Suppressor macrophage (primary cell): Measurements from ENCODE around the gene COX8A.
A peak's percentile ranks its signal among the peaks of the same experiment; 100 is the strongest.
"Not testable (repeated sequence)": the region's sequence is repeated elsewhere in the genome, so short reads cannot be mapped to it uniquely, and the experiment has no call there.

ENCODE experiments used
- DNase-seq, 4 experiments: peaks; one replicate each; pipeline ENCODE4 v3.0.0-alpha.2; 2020 to 2022
- total RNA-seq, 17 experiments: gene quantifications; one replicate each; lab custom pipeline; 2026; ENCODE audit warnings: mixed read lengths in 6 of 17, inconsistent platforms in 3 of 17; lab: John Stamatoyannopoulos, UW

Gene COX8A, protein sequence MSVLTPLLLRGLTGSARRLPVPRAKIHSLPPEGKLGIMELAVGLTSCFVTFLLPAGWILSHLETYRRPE
- 53.6 to 112 (median 78.6) reads per million in 17 experiments for total RNA-seq

DNA sequence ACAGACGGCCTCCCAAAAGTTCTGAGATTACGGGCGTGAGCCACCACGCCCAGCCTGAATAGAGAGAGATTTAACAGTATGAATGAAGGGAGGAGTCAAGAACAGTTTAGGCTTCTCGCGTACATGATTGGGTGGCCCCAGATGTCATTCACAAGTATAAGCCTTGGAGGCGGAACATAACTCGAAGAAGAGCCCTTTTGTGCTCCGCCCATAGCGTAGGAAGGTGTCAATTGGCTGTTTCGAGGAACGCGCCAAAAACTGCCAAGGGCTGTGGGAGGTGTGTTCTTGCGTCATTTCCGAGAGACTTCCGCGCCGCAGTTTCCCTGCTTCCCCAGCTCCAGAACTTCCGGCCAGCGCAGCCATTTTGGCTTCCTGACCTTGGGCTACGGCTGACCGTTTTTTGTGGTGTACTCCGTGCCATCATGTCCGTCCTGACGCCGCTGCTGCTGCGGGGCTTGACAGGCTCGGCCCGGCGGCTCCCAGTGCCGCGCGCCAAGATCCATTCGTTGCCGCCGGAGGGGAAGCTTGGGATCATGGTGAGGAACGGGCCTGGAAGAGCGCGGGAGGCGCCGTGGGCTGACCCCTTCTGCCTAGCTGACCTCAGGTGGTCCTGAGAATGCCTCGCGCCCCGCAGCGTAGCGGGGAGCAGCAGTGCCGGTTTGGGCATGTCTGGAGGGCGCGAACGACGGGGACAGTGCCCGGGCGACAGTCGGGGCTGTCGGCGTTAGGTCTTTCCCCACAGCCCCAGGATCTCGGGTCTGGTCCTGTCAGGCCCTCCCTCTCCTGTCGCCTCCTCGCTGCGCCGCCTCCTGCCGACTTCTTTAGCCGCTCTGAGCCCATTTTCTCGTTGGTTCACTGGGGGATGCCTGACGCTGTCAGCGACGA, at the start of gene COX8A:
Gene COX8A, plus strand, starts transcription at position 362 of the 885 bp plus-strand sequence. Its CDS starts 61 bp downstream, at position 423.
- peak; percentile 98 to 100 (median 100) for DNase-seq

DNA sequence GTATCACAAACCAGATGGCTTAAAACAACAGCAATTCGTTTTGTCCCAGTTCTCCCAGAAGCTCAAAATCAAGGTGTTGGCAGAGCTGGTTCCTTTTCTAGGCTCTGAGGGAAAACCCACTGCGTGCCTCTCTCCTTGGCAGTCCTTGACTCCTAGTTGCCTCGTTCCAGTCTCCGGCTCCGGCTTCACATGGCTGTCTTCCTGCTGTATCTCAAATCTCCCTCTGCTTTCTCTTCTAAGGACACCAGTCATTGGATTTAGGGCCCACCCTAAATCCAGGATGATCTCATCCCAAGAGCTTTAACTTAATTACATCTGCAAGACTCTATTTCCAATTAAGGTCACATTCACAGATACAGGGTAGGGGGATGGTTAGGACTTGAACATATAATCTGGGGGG, 44.8 kb upstream of the COX8A start:
- no peak for DNase-seq

DNA sequence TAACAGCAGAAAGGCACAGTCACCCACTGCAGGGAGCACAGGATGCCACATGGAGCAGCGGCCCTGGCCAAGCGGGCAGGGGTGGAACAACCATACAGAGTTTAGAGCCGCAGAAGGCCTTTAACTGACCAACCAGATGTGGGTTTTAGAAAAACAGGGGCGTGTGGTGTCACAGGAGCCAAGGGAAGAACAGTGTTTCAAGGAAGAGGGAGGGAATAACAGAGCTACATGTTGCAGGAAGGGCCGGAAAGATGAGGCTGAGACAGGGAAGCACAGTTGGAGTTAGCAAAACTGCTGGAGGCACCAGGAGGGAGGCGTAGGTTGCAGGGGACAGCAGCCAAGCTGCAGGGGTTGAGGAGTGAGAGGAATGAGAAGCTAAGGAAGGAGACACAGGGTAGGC, 43.4 kb upstream of the COX8A start:
- no peak for DNase-seq

DNA sequence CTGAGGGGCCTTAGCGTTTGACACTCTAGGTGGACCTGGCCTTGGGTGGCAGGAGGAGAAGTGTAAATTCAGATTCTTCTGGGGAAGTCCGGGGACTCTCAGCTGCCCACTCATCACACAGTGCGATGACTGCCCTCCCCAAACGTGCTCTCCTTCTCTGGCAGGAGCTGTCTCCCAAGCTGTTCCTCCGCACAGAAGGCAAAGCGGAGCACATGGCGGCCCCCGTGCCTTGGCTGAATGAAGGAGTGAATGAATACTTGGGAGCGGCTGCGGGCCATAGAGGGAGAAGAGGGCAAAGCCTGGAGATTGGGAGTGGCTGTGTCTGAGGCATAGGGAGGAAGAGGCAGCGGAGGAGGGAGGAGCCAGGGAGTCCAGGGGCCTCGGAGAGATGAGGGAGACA, 42.5 kb upstream of the COX8A start:
- no peak for DNase-seq

DNA sequence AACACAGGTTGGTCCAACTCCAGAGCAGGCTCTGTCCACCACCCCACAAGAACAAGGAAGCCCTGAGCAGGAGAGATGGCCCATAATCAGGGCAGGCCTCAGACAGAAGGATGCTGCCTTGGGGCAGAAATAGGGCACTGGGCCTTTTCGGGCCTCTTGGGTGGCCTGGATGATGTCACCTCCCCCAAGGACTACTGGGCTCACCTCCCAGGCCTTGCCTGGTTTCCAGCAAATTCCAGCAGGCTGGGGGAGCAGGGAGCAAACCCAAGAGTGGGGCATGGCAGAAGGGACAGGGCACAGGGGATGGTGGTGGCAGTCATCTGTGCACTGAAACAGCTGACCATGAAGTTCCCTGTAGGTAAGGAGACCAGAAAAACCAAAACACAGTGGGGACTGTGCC, 41.0 kb upstream of the COX8A start:
- no peak for DNase-seq

DNA sequence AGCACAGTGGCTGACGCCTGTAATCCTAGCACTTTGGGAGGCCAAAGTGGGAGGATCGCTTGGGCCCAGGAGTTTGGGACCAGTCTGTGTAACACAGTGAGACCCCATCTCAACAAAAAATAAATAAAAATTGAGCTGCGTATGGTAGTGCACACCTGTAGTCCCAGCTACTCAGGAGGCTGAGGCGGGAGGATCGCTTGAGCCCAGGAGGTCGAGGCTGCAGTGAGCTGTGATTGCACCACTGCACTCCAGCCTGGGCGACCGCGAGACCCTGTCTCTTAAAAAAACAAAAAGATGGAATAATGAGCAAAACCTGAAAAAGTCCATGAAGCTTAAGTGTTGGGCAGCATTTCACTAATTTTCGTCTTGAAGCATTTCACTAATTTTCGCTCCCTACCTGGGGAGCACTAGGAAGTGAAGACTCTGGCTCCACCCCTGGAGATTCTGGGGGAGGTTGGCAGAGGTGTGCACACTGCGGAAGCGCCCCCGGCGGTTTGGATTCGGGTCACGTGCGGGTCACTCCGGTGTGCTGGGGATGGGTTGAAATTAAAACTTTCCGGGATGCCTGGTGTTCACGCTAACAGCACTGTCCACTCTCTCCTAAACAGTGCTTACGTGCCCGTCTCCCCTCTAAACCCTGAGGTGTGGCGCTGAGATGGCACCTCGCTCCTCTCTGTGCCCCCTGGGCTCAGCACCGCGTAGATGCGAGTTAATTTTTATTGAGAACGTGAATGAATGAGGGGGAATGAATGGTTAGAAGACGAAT, 36.5 kb upstream of the COX8A start:
- DNase-seq = no peak

DNA sequence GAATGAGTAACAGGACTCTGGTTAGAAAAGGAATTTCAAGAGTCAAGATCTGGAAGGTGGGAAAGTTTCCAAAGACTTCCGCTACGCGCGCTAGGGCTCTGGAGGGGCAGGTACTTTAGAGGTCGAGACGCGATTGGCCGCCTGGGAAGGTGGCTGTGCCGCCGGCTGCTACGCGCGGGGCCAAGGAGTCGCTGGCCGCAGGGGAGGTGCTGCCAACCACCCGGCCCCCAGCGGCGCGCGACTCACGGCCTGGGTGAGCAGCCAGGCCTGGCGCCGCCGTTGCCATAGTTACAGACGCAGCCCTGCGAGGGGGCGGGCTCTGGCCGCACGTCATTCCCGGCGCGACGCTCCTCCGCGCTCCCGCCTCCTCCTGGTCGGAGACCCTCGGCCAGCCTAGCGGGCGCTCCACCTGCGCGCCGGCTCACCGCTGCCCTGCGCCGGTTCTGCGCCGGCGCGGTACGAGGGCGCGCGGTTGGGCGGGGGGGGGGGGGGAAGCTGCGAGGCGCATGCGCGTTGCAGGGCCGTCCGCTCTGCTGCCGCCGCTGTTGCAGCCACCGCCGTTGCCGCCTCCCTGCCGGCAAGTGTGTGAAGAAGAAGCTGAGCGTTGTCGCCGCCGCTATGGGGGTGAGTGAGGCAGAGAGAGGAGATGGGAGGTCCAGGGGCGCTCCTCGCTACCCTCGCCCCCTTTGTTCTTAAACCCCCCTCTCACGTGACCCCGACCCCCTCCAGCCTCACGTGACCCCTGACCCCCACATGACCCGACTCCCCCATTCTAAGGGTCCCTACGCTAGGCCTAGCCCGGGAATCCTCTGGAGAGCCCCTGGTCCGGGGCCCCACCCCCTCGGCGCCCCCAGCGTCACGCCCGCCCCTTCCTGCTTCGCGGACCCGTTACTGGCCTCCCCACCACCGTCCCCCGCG, 35.7 kb upstream of the COX8A start, which contains the start of gene NAA40:
Gene NAA40, plus strand, starts transcription at position 524 of the 918 bp plus-strand sequence. Its CDS starts 95 bp downstream, at position 619.
- DNase-seq = peak; percentile 93 to 97 (median 95)

DNA sequence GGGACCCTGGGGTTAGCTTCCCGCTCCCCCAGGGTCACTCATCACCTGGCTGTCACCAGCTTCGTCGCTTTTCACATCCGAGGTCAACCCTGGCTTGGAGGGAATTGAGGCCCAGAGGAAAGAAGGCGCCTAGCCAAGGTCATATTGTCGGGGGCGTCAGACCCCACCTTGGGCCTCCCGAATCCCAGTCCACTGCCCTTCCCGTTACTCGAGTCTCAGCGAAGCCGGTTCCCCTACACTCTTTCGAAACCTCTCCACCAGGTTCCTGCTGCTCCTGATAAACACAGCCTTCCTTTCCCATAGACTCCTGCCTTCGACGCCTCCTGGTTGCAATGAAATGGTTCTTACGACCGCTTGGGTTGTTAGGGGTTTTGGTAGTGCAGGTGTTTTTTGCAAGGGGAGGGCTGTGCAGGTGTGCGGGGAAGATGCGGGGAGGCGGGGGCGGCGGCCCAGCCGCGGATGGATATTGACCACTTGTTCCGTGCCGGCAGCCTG, 35.0 kb upstream of the COX8A start:
- peak in 3 of 4 experiments; percentile 30 to 43 (median 36) for DNase-seq

DNA sequence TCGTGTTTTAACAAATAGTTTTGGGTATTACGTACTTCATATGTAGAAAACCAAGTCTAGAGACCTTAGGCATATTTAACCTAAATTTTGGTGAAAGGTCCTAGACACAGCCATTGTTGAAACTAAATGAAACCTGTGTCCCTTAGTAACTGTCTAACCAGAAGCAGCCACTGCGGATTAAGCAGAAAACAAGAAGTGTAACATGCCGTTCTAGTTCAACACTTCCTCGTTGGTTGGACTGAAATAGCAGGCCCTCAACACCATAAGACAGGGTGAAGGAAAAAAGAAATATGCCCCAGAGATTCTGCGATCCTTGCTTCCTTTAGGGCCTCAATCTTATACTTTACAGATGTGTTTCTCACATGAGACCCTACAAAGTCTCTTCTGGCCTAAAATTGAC, 33.6 kb upstream of the COX8A start:
- DNase-seq = peak; percentile 50 to 77 (median 64)

DNA sequence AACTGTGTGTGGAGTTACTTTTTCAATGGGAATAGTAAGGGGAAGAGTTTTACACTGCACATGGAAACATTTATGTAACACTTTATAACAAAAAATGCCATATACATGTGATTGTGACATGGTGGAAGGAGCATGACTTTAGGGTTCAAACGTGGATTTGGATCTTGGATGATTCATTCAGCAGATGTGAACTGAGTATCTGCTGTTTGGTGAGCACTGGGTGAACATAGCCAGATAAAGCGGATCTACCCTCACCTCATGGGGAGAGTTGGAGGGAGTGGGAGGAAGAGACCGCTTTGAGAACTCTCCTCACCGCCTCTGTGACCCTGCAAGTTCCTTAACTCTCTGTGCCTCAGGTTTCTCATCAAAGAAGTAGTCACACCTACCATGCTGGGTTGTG, 32.5 kb upstream of the COX8A start:
- no peak for DNase-seq

DNA sequence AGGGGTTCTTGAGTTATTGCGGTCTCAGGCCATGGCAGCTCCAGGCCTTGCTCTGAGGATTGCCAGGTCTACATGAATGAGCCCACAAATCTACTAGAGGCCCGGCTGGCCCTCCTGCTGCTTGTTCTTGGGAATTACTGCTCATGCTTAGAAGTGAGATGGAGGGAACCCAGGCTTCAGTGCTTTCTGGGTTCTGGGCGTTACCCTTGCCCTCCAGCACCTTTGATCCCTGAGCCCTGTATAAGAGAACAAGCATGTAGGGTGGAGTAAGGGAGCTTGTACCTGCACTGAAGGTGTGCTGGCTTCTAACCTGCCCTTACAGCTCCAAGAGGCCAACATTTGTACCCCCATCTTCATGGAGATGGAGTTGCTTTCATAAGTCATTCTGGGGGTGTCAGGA, 31.6 kb upstream of the COX8A start:
- DNase-seq = no peak

DNA sequence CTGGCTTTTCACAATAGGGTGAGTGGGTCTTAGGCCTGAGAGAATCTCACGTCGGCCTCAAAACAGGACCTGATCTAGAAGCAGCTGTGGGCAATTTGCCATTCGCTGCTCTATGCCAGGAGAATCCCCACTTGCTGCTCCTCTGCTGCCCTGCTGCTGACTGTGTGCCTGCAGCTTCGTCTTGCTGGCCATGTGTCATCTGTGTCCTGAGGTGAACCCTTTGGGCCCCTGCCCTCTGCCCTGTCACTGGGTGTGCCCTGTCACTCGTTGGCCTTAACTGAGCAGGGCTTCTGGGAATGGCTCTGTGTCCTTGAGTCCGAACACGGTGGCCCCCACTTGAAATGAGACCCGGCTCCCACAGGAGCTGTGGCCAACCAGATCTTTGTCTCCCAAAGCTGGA, 29.4 kb upstream of the COX8A start:
- DNase-seq = no peak

DNA sequence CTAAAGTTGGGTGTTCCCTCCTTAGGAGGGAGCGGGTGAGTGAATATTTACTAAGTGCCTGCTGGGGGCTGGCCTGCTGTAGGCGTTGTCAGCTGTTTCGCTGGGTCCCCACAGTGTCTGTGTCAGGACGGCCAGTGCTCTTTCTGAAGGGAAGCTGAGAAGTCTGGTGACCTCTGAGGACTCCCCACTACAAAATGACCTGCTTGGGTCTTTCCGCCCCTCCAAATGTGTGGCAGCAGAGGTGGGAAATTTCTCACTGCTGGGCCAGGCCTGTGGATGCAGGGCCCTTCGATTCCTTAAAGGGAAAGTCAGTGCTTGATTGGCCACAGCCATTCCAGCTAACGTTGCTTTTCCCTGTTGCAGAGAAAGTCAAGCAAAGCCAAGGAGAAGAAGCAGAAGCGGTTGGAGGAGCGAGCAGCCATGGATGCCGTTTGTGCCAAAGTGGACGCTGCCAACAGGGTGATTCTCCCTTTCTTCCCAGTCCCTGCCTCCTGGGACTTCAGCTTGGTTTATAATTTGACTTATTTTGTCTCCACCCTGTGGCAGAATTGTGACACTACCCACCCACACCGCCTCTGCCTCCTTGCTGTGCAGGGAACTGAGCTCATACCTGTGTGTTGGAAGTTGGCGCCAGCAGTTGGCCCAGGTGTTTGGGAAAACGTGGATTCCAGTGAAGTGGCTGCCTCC, 28.8 kb upstream of the COX8A start:
- peak; percentile 62 to 76 (median 70) for DNase-seq

DNA sequence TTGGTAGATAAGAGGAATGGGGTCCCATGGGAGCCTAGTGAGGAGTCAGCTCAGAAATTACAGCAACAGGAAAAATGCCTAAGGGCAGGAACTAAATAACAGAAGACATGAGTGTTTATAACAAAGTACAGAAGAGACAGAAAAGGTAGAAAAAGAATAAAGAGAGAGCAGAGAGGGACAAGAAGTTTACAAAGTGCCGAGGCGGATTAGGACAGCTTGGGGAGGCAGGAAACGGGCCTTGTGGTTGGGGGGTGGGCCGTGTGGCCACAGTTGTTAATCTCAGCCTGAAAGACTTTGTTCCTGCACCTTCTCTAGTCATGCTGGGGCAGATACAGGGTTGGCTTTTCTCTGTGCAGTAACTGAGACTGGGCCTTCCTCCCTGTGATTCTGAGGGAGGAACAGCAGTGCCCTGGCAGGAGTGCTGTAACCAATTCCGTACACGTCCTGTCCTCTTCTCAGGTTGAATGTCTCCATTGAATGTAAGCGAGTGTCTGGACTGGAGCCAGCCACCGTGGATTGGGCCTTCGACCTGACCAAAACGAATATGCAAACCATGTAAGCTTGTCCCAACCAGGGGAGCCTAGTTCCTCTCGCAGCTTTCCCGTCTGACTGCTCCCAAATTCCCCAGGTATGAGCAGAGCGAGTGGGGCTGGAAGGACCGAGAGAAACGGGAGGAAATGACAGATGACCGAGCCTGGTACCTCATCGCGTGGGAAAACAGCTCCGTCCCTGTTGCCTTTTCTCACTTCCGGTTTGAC, 22.5 kb upstream of the COX8A start:
- DNase-seq = peak in 3 of 4 experiments; percentile 11 to 41 (median 13)

DNA sequence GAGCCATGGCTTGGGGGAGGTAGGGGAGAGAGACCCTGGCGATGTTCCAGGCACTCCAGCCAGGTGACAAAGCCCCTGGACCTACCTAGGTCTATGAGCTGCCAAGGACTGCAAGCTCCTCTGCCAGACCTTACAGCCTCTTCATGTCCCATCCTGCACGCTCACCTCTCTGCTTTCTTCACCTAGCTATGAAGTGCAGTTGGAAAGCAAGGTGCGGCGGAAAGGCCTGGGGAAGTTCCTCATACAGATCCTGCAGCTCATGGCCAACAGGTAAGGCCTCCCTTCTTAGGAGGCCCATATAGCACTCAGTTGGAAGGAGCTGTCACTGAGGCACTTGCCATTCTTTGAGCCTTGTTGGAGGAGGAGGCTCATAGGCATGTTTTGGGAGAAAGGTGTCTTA, 21.9 kb upstream of the COX8A start:
- DNase-seq = no peak

DNA sequence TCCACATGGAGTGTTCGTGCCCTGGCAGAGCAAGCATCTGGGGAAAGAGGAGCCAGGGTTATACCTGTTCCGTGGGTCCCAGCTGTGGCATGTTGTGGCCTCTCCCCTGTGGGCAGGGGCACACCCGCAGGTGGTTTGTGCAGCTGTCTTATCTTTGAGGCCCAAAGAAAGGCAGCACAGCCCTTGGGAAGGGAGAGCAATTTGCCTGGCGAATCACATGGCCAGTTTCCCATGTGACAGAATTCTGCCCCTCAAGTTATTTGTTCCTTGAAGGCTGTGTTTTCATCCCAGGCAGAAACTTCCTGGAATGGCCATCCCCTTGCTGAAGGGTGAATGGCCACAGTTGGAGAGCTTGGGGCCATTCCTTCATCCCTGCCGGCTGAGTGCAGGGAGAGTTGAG, 16.4 kb upstream of the COX8A start:
- DNase-seq = no peak

DNA sequence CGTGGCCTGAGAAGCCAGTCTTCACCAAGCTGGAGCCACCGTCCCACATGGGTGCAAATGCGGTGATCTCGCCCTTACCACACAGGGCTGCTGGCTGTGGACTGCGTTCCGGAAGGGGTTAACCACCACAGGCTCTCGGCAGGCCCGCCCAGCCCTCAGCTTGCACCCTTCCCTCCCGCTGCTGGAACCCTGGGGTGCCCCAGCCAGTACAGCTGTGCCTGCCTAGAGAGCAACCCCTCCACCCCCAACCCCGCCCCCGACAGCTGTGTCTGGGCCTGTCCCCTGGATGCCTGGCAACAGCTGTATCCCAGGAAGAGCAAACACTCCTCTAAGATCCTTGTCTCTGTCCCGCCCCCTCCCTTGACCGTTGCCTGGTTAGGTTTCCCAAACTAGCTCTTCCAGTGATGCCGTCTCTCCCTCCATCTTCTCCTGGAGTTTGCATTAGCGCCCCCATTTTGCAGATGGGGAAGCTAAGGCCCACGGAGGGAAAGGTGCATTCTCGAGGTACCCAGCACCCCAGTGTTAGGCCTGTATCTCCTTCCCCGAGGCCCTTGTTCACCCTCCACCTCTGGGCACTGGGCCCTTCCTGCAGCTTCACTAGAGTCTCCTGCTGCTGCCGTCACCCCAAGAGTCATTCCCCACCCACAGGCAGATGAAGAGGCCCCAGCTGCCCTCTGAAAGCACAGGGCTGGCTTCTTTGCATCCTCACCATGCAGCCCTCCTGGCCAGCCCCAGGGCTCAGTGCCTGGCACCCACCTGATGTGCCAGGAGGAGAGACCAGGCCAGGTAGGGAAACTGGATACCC, 12.6 kb upstream of the COX8A start:
- no peak for DNase-seq

DNA sequence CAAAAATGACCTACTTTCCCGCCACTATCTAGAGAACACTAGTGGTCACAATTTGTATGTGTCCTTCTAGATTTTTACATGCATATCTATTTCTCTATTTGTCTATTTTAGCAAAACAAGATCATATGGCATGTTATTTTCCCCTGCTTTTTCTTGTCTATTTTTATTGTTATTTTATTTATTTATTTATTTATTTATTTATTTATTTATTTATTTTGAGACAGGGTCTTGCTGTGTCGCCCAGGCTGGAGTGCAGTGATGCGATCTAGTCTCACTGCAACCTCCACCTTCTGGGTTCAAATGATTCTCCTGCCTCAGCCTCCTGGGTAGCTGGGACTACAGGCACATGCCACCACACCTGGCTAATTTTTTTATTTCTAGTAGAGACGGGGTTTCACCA, 10.5 kb upstream of the COX8A start:
- not testable (repeated sequence) for DNase-seq

DNA sequence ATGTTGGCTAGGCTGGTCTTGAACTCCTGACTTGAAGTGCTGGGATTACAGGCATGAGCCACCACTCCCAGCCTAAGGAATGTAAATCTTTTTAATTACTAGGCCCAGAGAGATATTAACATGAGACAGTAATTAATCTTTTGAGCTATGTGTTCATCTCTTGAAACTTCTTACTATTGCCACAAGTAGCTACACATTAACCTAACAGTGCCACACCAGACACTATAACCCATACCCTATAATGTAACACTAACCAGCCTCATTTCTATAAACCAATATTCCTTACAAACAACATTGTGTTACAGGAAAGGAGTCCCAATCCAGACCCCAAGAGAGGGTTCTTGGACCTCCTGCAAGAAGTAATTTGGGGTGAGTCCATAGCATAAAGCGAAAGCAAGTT, 8.0 kb upstream of the COX8A start:
- no peak for DNase-seq

DNA sequence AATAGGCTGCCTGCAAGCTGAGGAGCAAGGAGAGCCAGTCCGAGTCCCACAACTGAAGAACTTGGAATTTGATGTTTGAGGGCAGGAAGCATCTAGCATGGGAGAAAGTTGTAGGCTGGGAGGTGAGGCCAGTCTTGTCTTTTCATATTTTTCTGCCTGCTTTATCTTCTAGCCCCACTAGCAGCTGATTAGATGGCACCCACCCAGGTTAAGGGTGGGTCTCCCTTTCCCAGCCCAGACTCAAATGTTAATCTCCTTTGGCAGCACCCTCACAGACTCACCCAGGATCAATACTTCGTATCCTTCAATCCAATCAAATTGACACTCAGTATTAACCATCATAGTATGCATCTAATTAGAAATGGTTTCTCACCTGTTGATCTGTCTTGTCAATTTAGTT, 5.0 kb upstream of the COX8A start:
- DNase-seq = no peak
